Mononuclear cell (primary cell): ENCODE measurements around the gene BRF1. TPM values are rescaled to one million over a fixed set of nuclear protein-coding genes. Genes with fewer than 3 reads are reported as not detected.
A peak's percentile ranks its signal among the peaks of the same experiment; 100 is the strongest.

ENCODE experiments used
- H3K27me3 ChIP-seq: 2 replicates; pipeline ENCODE4 v1.6.0; 2011; ENCODE audit warnings: low read length, control low read depth; ENCODE audit not compliant: insufficient read depth
- H3K4me1 ChIP-seq: 2 replicates; pipeline ENCODE4 v1.5.1; 2011; ENCODE audit warnings: mild to moderate bottlenecking, low read length, control low read depth; ENCODE audit not compliant: insufficient read depth
- H3K4me3 ChIP-seq: 2 replicates; pipeline ENCODE4 v1.5.1; 2011; ENCODE audit warnings: mild to moderate bottlenecking, low read length, moderate library complexity
- H3K9me3 ChIP-seq: 2 replicates; pipeline ENCODE4 v1.5.1; 2011; ENCODE audit warnings: low read depth, mild to moderate bottlenecking, control low read depth, low read length
- total RNA-seq: library from RNA; depleted of rRNA; stranded (reverse); fragments of >200 nt; gene quantifications from one replicate; pipeline ENCODE4 v1.2.3, GENCODE V29; 2012

The BRF1 gene
- total RNA-seq, 1 donor: 39.7 TPM

DNA sequence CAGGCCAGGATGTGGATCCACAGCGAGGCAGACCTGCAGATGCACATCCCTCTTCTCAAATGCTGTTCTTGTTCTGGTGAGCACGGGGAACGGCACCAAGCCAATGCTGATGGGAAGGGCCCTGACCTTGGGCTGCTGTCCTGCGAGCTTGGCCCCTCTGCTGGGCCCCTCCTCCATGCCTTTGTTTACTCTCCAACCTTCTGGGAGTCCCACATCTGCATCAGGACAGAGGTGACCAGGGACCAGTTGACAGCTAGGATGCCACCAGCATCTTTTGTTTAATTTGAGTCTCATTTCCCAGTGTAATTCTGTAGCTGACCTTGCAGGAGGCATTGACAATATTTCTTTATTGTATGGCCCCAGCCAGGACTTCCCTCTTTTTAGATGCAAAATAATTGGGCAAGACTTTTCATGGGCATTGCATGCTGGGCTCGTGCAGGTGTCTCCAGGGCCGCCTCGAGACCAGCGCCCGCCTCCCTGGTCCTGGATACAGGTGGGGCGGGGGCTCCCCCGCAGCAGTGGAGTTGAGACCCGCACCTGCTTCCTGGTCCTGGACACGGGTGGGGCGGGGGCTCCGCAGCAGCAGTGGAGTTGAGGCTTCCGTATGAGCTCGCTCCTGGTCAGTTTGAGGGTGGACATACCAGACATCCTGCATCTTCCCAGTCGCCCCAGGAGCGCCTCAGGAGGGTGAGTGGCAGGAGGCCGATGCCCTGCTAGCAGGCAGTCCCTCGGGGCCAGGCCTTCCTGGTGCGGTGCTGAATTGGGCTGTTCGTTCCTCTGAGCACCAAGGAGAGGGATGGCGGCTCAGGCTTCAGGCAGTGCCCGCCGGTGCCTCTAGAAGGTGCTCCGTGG, 25.1 kb upstream of the BRF1 start:
- no peaks in the 10 kb centered on the region for H3K27me3 ChIP-seq
- H3K4me1 ChIP-seq: peaks cover 8% of the 10 kb centered on the region
- H3K9me3 ChIP-seq: no peaks in the 10 kb centered on the region
- no peak overlapping the region for H3K4me3 ChIP-seq

DNA sequence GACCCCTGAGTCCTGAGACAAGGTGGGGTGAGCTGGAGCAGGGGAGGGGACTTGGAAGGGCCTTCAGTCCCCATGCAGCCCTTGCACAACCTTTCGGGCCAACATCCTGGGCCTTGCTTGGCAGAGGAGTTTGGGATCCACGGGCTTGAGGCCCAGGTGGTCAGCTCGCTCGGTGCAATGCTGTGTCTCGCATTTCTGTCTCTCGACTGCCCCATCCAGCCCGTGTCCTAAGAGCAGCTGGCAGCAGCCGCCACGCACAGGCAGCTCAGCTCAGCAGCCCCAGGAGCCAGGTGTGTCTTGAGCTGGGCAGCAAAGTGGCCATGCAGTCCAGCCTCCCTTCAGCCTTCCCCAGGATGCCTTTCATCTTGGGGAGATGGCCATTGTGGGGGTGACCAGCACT, 24.5 kb upstream of the BRF1 start:
- H3K9me3 ChIP-seq: no peaks in the 10 kb centered on the region
- H3K4me3 ChIP-seq: no peak overlapping the region
- peaks cover 3% of the 10 kb centered on the region for H3K4me1 ChIP-seq
- no peaks in the 10 kb centered on the region for H3K27me3 ChIP-seq

- Histone ChIP-seq H3K27me3 (no peaks in the 10 kb centered on the region), H3K9me3 (no peaks in the 10 kb centered on the region), H3K4me1 (no peaks in the 10 kb centered on the region), H3K4me3 (no peak overlapping the region)
These were observed 24.1 kb upstream of the BRF1 start for GRCh38 chr14:105324871-105325270.

GRCh38 chr14:105324080-105324778, 23.4 kb upstream of the BRF1 start:
- Histone ChIP-seq H3K27me3 (no peaks in the 10 kb centered on the region), H3K4me1 (no peaks in the 10 kb centered on the region), H3K4me3 (no peak overlapping the region), H3K9me3 (no peaks in the 10 kb centered on the region)

DNA sequence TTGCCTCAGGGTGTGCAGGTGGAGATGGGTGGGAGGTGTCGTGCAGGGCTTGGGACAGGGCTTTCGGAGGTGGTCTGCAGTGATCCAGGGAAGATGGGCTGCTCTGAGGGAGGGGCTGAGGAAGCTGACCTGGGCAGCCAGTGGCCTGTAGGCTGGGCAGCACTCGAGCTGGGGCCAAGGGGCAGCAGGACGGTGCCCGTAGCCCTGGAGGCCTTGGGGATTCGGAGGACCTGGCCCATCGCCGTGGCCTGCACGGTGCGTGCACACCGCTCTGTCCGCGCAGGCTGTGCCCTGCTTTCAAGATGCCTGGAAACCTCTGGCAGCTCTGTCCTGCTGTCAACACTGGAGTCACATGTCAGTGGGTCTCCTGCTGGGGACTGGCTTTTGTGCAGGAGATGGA, 22.9 kb upstream of the BRF1 start:
- H3K4me1 ChIP-seq: no peaks in the 10 kb centered on the region
- no peaks in the 10 kb centered on the region for H3K27me3 ChIP-seq
- no peaks in the 10 kb centered on the region for H3K9me3 ChIP-seq
- no peak overlapping the region for H3K4me3 ChIP-seq

DNA sequence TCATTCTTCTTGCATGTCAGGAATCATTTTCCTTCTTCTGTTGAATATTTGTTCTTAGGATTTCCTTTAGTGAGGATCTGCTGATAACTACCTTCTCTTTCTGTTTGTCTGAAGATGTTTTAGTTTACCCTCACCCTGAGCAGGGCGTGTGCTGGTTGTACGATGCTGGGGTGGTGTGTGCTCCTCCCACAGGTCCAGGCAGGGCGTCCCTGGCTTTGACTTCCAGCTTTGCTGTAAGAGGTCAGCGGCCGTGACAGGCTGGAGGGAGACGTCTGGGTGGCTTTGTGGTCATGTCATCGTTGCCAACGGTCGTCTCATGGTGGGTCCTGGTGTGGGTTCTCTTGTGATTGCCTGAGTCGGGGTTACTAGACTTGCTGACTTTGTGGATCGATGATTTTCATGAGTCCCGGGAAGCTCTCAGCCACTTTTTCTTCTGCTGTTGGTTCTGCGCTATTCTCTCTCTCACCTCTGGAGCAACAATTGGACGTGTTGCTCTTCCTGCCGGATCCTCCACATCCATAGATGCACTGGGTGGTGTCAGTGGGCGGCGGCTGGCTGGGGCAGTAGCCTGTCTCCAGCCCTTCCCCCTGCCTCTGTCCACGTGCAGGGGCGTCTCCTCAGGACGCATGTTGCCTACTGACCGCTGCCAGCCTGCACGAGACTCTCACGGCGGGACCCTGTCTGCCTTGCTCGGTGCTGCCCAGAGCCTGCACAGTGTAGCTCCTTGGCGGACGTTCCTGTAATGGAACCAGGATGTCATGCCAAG, 22.2 kb upstream of the BRF1 start:
- no peaks in the 10 kb centered on the region for H3K27me3 ChIP-seq
- H3K4me1 ChIP-seq: no peaks in the 10 kb centered on the region
- H3K4me3 ChIP-seq: no peak overlapping the region
- H3K9me3 ChIP-seq: no peaks in the 10 kb centered on the region

- peaks cover 30% of the 10 kb centered on the region for H3K4me1 ChIP-seq
- no peaks in the 10 kb centered on the region for H3K9me3 ChIP-seq
- H3K4me3 ChIP-seq: no peak overlapping the region
- H3K27me3 ChIP-seq: no peaks in the 10 kb centered on the region
These were observed 16.7 kb upstream of the BRF1 start for GRCh38 chr14:105317546-105317945.

GRCh38 chr14:105316968-105317510, 16.2 kb upstream of the BRF1 start:
- H3K9me3 ChIP-seq: no peaks in the 10 kb centered on the region
- no peaks in the 10 kb centered on the region for H3K27me3 ChIP-seq
- H3K4me3 ChIP-seq: no peak overlapping the region
- H3K4me1 ChIP-seq: peaks cover 30% of the 10 kb centered on the region

GRCh38 chr14:105316577-105316941, 15.8 kb upstream of the BRF1 start:
- H3K27me3 ChIP-seq: no peaks in the 10 kb centered on the region
- H3K4me1 ChIP-seq: peaks cover 30% of the 10 kb centered on the region
- no peak overlapping the region for H3K4me3 ChIP-seq
- no peaks in the 10 kb centered on the region for H3K9me3 ChIP-seq

- Histone ChIP-seq H3K27me3 (no peaks in the 10 kb centered on the region), H3K4me1 (peaks cover 30% of the 10 kb centered on the region), H3K4me3 (no peak overlapping the region), H3K9me3 (no peaks in the 10 kb centered on the region)
These were observed 15.3 kb upstream of the BRF1 start for GRCh38 chr14:105315941-105316576.

DNA sequence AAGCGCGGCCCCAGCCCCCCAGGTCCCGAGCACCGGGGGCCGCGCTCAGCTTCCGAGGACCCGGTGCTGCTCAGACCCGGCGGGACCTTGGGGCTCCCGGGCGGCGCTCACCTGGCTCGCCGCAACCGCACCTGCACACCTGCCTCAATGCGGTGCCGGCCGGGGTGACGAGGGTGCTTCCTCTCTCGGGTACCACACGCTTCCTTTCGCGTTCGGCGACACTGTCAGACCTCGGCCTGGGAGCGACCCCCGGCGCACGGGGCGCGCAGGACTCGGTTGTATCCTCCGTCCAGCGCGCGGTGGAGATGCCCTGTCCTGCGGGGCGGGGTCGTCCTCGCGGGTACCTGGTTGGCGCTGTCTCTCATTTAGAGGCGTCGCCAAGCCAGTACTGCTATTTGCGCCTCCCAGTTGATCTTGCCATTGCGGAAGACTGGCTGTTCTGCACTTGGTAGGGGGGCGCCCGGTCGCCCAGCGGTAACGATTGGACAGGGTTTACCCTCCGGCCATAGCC, 14.5 kb upstream of the BRF1 start:
- H3K4me3 ChIP-seq: peak overlapping the region; percentile 38
- no peaks in the 10 kb centered on the region for H3K27me3 ChIP-seq
- no peaks in the 10 kb centered on the region for H3K9me3 ChIP-seq
- H3K4me1 ChIP-seq: peaks cover 30% of the 10 kb centered on the region

GRCh38 chr14:105314287-105315200, 13.7 kb upstream of the BRF1 start, which contains the start of gene PACS2:
Gene PACS2 (plus strand): TSS chr14:105314748. CDS start chr14:105314919, 171 bp downstream.
- Histone ChIP-seq H3K27me3 (no peaks in the 10 kb centered on the region), H3K9me3 (no peaks in the 10 kb centered on the region), H3K4me3 (peak within 1 kb of the TSS; percentile 38), H3K4me1 (peaks cover 30% of the 10 kb centered on the region)

DNA sequence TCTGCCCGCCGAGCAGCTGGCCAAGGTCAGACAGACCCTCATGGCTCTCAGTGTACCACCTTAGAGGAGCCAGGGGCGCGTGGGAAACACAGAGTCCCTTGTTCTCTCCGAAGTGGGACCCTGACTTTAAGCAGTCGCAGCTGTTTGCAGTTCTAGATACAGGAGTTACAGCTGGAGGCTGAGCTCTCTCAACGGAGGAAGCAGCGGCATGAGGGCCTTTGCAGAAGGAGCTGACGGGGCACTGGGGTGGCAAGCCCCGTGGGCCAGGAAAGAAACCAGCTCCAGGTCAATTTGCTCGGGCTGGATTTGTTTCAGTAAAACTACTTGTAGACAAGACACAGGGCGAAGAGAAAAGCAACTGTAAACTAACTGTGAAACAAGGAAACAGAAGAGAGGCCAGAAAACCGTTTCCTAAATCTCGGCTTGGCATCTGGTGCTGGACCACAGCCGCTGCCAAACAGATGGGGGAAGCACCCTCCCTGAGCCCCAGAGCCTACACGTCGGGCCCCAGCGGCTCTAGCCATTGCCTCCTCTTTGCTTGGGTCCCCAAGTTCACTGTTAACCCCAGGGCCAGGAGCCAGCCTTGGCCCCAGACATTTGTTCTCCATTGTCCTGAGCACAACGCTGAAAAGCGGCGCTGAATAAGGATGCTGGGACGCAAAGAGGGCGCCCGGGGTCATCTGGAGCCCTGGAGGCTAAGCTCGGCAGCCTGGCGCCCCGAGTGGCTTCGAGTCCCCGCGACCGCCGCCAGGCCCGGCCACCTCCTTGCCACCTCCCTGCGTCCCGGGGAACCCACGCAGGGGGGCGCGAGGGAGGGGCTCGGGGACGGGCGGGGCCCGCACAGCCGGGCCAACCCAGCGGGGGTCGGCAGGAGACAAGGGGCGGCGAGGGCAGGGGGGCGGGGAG, 12.8 kb upstream of the BRF1 start:
- H3K9me3 ChIP-seq: no peaks in the 10 kb centered on the region
- H3K4me1 ChIP-seq: peaks cover 30% of the 10 kb centered on the region
- H3K27me3 ChIP-seq: no peaks in the 10 kb centered on the region
- peak overlapping the region; percentile 38 for H3K4me3 ChIP-seq
